GM06990 (cell line): ENCODE data around the gene AGAP1.

Source experiments
- DNase-seq: peaks from one replicate; pipeline ENCODE4 v3.0.0-alpha.2; 2011; ENCODE audit not compliant: insufficient read length; ENCODE audit errors: extremely low read depth
- H3K27me3 ChIP-seq: replicated peaks from 2 replicates; pipeline ENCODE4 v1.6.0; 2011; ENCODE audit warnings: low read length; ENCODE audit not compliant: control insufficient read depth, insufficient read depth
- H3K36me3 ChIP-seq: 2 replicates; pipeline ENCODE4 v1.5.1; 2011; ENCODE audit warnings: low read length; ENCODE audit not compliant: control insufficient read depth, insufficient read depth
- H3K4me3 ChIP-seq: replicated peaks from 2 replicates; pipeline ENCODE4 v1.5.1; 2011; ENCODE audit warnings: low read depth, mild to moderate bottlenecking, control low read depth, low read length
- CTCF ChIP-seq: IDR thresholded peaks from 2 replicates; pipeline ENCODE4 v1.5.1; 2011; ENCODE audit warnings: low read length, control low read depth, mild to moderate bottlenecking, inconsistent platforms; ENCODE audit not compliant: insufficient read depth, poor library complexity, severe bottlenecking

Gene AGAP1

DNA sequence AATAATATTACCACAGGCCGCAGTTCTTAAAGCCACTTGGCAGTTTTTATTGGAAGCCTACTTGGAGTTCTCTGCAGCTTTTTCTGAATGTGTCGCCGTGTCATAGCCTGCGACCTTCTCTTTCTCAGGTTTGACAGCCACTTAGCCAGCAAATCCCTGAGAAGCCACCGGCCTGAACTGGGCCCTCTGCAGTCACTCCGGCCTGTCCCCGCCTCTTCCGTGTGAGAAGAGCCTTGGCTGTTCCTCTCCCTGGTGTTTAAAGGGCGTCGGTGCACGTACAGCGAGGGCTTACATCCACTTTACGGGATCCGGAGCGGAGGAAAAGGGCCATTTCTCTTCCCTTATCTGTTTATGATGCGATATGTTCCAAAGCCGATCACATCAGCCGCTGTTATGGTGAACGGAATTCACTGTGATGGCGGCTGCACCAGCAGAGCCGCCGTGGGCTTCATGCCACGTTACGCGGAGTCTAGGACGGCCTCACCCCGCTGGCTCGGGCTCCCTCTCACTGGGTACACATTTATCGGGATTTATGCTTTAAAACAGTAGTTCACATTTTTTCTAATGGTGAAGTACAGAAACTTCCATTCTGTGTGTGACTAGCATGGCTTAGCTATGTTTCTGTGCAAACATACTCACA, 607.6 kb downstream of the AGAP1 start:
- no peak for TF ChIP-seq CTCF
- Histone ChIP-seq H3K4me3 (no peak overlapping the region), H3K36me3 (no peaks in the 10 kb centered on the region), H3K27me3 (no peaks in the 10 kb centered on the region; the same call in 1 of the 2 replicates)
- no peak for DNase-seq

GRCh38 chr2:236102971-236103370, 609.1 kb downstream of the AGAP1 start:
- TF ChIP-seq CTCF: no peak
- no peaks in the 10 kb centered on the region; the same call in 1 of the 2 replicates for H3K27me3 ChIP-seq
- DNase-seq: no peak
- H3K36me3 ChIP-seq: no peaks in the 10 kb centered on the region
- no peak overlapping the region for H3K4me3 ChIP-seq

- Histone ChIP-seq H3K27me3 (peaks cover 2% of the 10 kb centered on the region; the same call in 1 of the 2 replicates), H3K4me3 (no peak overlapping the region), H3K36me3 (no peaks in the 10 kb centered on the region)
- no peak for DNase-seq
- TF ChIP-seq CTCF: no peak
Observed at GRCh38 chr2:236103981-236104380, 610.1 kb downstream of the AGAP1 start.

- TF ChIP-seq CTCF: no peak
- Histone ChIP-seq H3K4me3 (no peak overlapping the region), H3K27me3 (0 out of 2 replicates have a peak, but pooled peaks cover 2% of the 10 kb centered on the region), H3K36me3 (no peaks in the 10 kb centered on the region)
- DNase-seq: no peak
Observed at GRCh38 chr2:236105955-236106607, 612.2 kb downstream of the AGAP1 start.

GRCh38 chr2:236106761-236107160, 612.9 kb downstream of the AGAP1 start:
- H3K27me3 ChIP-seq: 0 out of 2 replicates have a peak, but pooled peaks cover 2% of the 10 kb centered on the region

More at GRCh38 chr2:236106761-236107160, 612.9 kb downstream of the AGAP1 start:
- no peak for TF ChIP-seq CTCF
- no peaks in the 10 kb centered on the region for H3K36me3 ChIP-seq
- H3K4me3 ChIP-seq: no peak overlapping the region
- no peak for DNase-seq
